Retinal pigment epithelial cell (primary cell): ENCODE results near the gene MATCAP1.

Source experiments
- DNase-seq: peaks from one replicate; pipeline ENCODE4 v3.0.0-alpha.2; 2010; ENCODE audit warnings: low read depth
- H3K4me3 ChIP-seq: 2 replicates; pipeline ENCODE4 v1.5.1; 2011; ENCODE audit warnings: mild to moderate bottlenecking, low read length, control low read depth, moderate library complexity
- TF ChIP-seq, protein P1 (sequence below): conservative IDR thresholded peaks from 2 replicates; pipeline ENCODE4 v1.5.1; 2011; ENCODE audit warnings: low read depth, low read length, control low read depth, inconsistent platforms

MATCAP1 gene

DNA sequence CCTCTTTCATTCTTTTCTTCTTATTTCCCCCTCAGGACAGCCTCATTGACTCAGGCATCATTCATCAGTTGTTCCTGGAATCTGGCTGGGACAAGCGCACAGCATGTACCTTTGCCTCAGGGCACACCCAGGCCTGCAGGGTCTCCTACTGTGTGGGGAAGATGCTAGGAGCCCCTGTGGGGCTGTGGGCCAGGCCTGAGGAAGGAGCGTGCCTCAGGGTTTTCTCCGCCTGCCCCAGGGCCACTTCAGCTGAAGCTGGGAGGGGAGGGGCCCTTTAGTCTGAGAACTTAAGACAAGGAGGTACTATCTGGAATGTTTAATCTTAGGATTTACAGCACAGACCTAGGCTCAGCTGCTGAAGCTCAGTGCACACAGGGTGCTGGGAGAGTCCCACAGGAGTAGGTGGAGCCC is 23.1 kb upstream of the MATCAP1 start:
- DNase-seq, result no peak
- TF ChIP-seq, protein P1, sequence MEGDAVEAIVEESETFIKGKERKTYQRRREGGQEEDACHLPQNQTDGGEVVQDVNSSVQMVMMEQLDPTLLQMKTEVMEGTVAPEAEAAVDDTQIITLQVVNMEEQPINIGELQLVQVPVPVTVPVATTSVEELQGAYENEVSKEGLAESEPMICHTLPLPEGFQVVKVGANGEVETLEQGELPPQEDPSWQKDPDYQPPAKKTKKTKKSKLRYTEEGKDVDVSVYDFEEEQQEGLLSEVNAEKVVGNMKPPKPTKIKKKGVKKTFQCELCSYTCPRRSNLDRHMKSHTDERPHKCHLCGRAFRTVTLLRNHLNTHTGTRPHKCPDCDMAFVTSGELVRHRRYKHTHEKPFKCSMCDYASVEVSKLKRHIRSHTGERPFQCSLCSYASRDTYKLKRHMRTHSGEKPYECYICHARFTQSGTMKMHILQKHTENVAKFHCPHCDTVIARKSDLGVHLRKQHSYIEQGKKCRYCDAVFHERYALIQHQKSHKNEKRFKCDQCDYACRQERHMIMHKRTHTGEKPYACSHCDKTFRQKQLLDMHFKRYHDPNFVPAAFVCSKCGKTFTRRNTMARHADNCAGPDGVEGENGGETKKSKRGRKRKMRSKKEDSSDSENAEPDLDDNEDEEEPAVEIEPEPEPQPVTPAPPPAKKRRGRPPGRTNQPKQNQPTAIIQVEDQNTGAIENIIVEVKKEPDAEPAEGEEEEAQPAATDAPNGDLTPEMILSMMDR, result no peak
- H3K4me3 ChIP-seq, result no peak overlapping the region

DNA sequence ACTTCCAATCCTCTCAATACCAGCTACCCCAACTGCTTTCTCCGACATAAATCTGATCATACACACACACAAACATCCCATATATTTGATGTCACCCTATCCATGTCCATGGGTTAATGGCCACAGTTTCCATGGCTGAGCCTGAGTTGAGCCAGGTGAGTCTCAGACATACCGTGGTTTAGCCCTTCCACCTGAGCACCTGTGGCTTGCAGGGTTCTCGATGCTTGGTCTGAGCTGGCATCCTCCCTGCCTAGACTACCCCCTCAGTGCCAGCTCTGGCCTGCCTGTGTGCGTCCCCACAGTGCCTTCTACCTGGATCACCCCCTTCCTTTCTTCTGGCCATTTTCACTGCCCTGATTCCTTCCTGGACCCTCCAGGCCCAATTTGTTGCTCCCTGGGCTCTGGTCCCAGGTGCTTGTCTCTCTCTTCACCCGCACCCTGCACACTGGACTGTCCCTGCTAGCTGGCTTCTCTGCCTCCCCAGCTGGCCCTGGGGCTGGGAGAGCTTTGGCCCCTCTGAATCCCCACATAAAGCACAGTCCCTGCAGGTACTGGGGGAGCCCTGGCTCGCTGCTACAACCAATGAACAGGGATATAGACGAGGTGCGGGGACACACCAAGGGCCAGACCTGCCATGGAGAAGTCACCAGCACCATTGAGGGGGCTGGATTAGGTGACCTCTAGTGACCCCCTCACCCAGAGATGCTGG is 22.5 kb upstream of the MATCAP1 start:
- H3K4me3 ChIP-seq, result no peak overlapping the region
- no peak for DNase-seq
- TF ChIP-seq, protein P1, result no peak

- TF ChIP-seq, protein P1, result no peak
- no peak overlapping the region for H3K4me3 ChIP-seq
- DNase-seq, result no peak
These were observed 20.3 kb upstream of the MATCAP1 start for GRCh38 chr16:67204076-67204475.

- no peak for DNase-seq
- TF ChIP-seq, protein P1, result no peak
- no peak overlapping the region for H3K4me3 ChIP-seq
These were observed 19.3 kb upstream of the MATCAP1 start for GRCh38 chr16:67202956-67203493.

- DNase-seq, result no peak
- no peak overlapping the region for H3K4me3 ChIP-seq
- TF ChIP-seq, protein P1, result no peak
These were observed 18.7 kb upstream of the MATCAP1 start for GRCh38 chr16:67202426-67202825.

DNA sequence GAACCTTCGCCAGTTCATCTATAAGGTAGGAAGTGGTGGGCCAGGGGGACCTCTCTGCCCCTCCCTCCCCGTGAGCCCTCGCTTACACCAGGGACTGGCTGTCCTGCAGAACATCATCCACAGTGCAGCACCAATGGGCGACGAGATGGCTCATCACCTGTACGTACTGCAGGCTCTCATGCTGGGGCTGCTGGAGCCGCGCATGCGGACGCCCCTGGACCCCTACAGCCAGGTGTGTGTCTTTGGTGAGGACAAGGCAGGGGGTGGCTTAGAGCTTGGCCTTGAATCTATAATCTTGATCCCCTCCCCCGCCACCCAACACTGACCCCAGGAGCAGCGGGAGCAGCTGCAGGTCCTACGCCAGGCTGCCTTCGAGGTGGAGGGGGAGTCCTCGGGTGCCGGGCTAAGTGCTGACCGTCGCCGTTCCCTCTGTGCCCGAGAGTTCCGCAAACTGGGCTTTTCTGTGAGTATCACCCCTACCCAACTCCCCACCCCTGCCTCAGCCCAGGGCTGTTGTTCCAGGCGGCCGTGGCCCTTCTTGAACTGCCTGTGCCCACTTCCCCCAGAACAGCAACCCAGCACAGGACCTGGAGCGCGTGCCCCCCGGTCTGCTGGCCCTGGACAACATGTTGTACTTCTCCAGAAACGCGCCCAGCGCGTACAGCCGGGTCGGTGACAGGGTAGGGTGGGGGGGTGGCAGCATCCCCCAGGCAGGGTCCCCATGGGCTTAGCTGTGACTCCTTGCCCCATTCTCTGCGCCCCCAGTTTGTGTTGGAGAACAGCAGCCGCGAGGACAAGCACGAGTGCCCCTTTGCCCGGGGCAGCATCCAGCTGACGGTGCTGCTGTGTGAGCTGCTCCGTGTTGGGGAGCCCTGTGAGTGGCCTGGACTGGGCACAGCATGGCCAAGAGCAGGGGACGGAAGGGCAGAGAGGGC is 17.9 kb upstream of the MATCAP1 start:
- no peak overlapping the region for H3K4me3 ChIP-seq
- TF ChIP-seq, protein P1, result no peak
- no peak for DNase-seq
